Astrocyte (in vitro differentiated cells and primary cell): Measurements from ENCODE around the gene CDV3.

ENCODE experiments used
- CTCF ChIP-seq: IDR thresholded peaks from 2 replicates; pipeline ENCODE4 v1.5.1; 2011; ENCODE audit warnings: low read depth, mild to moderate bottlenecking, inconsistent platforms, low read length, moderate library complexity; ENCODE audit not compliant: insufficient read depth
- EZH2 ChIP-seq: IDR thresholded peaks from 2 replicates; pipeline ENCODE4 v1.6.1; 2012; ENCODE audit warnings: mild to moderate bottlenecking, low read length, inconsistent platforms; ENCODE audit not compliant: insufficient read depth

- TF ChIP-seq CTCF (no peak), EZH2 (no peak)
These were observed 23.9 kb upstream of the CDV3 start for GRCh38 chr3:133549565-133549964.
